Tibial artery (tissue), 4 donors: Measurements from ENCODE around the gene FLII.
"Not testable (repeated sequence)": the region's sequence is repeated elsewhere in the genome, so short reads cannot be mapped to it uniquely, and the experiment has no call there.

Source experiments
- DNase-seq, 2 donors: peaks; one replicate each; pipeline ENCODE4 v3.0.0-alpha.2; 2019
- H3K27ac ChIP-seq, 2 donors: fragments of 200-600 bp; sonication (generic) in 1 of 2; 1 replicate in 1 of 2; 2 replicates in 1 of 2; pipeline ENCODE4 v1.5.1; 2018 to 2019; ENCODE audit warnings: mild to moderate bottlenecking in 1 of 2
- H3K27me3 ChIP-seq, 2 donors: fragments of 200-600 bp; sonication (generic) in 1 of 2; one replicate each; pipeline versions ENCODE4 v1.5.1 to v1.6.0; 2016 to 2019
- H3K36me3 ChIP-seq, 3 donors: fragments of 200-600 bp; sonication (generic) in 2 of 3; one replicate each; pipeline ENCODE4 v1.5.1; 2016 to 2019; ENCODE audit warnings: mild to moderate bottlenecking in 2 of 3
- H3K4me1 ChIP-seq, 4 donors: fragments of 200-600 bp; sonication (generic) in 2 of 4; 1 replicate in 3 of 4; 2 replicates in 1 of 4; pipeline ENCODE4 v1.5.1; 2016 to 2019
- H3K4me3 ChIP-seq, 2 donors: fragments of 200-600 bp; sonication (generic) in 1 of 2; 1 replicate in 1 of 2; 2 replicates in 1 of 2; pipeline ENCODE4 v1.5.1; 2018 to 2019; ENCODE audit warnings: mild to moderate bottlenecking in 2 of 2
- H3K9me3 ChIP-seq, 3 donors: fragments of 200-600 bp; sonication (generic) in 1 of 3; one replicate each; pipeline ENCODE4 v1.5.1; 2016 to 2019
- intact Hi-C: fragments of 100-400 bp; cut with DNase I; formaldehyde crosslinking; loops from one replicate; pipeline ENCODE4 v1.15.0; 2023; ENCODE audit warnings: low total_unique reads
- TF ChIP-seq, protein P1 (sequence below), 2 experiments: fragments of 200-600 bp in 1 of 2; fragments of 450-650 bp in 1 of 2; IDR thresholded peaks; one replicate each; pipeline ENCODE4 v1.5.1; 2017 to 2019; ENCODE audit warnings: antibody characterized with exemption in 2 of 2, mild to moderate bottlenecking in 1 of 2, moderate library complexity in 1 of 2

The FLII gene

DNA sequence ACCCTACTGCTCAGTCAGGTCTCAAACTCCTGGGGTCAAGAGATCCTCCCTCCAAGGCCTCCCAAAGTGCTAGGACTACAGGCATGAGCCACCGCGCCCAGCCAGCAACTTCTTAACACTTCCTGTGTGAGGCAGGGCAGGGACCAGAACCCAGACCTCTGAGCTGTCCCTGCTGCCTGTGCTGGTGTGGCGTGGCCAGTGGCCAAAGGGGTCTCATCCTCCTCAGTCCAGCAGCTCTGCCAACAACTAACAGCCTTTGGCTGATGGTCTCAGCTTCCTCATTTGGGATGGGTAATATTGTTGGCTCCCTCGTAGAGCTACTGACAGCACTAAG, 34.5 kb downstream of the FLII start:
- Histone ChIP-seq H3K9me3 (no peaks in the 10 kb centered on the region), H3K4me3 (no peak overlapping the region), H3K27ac (no peak overlapping the region), H3K36me3 (no peaks in the 10 kb centered on the region), H3K27me3 (no peaks in the 10 kb centered on the region), H3K4me1 (peaks cover 0 to 22% (median 18%) of the 10 kb centered on the region in 4 donors)
- TF ChIP-seq, protein P1, sequence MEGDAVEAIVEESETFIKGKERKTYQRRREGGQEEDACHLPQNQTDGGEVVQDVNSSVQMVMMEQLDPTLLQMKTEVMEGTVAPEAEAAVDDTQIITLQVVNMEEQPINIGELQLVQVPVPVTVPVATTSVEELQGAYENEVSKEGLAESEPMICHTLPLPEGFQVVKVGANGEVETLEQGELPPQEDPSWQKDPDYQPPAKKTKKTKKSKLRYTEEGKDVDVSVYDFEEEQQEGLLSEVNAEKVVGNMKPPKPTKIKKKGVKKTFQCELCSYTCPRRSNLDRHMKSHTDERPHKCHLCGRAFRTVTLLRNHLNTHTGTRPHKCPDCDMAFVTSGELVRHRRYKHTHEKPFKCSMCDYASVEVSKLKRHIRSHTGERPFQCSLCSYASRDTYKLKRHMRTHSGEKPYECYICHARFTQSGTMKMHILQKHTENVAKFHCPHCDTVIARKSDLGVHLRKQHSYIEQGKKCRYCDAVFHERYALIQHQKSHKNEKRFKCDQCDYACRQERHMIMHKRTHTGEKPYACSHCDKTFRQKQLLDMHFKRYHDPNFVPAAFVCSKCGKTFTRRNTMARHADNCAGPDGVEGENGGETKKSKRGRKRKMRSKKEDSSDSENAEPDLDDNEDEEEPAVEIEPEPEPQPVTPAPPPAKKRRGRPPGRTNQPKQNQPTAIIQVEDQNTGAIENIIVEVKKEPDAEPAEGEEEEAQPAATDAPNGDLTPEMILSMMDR (IDR thresholded peaks at IDR 0.05): no peak
- intact Hi-C loops: no loop called here
- DNase-seq: peak in 1 of 2 donors; percentile 63

DNA sequence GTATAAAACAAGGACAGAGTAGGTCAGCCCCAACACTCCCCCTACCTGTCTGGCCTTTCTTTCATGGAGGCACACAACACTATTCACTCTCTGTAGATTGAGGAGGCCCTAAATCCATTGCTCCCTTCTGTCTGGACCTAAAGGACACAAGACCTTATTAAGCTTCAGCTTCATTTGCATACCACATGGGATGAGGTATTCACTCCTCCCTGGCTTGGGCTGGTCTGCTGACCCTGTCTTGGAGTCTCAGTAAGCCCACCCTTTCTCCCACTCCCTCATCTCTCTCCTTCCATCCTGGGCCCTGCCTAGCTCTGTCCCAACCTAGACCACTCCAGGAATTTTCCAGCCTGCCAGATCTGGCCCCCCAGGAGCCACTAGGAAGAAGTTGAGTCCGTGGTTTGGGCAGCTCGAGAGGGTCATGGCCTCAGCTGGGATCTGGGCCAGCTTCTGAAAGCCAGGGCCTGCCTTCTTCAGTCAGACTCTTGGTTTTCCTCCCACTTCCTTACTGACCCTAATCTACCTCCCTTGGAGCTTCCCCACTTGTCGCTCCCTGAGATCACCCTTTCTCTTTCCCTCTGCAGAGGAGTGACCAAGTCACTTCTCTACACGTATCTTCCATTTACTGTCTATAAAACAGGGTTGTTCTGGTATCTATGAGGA, 39.7 kb downstream of the FLII start:
- H3K4me1 ChIP-seq: peaks cover 0 to 9% (median 4%) of the 10 kb centered on the region in 4 donors
- H3K27ac ChIP-seq: no peak overlapping the region
- intact Hi-C loops: loop anchor here (5.0 kb wide), 1 partner anchor 82 kb away; no protein-coding TSS in a partner anchor
- TF ChIP-seq, protein P1 (IDR thresholded peaks at IDR 0.05): no peak
- H3K36me3 ChIP-seq: no peaks in the 10 kb centered on the region
- no peak for DNase-seq
- no peaks in the 10 kb centered on the region for H3K27me3 ChIP-seq
- H3K9me3 ChIP-seq: no peaks in the 10 kb centered on the region
- no peak overlapping the region for H3K4me3 ChIP-seq

DNA sequence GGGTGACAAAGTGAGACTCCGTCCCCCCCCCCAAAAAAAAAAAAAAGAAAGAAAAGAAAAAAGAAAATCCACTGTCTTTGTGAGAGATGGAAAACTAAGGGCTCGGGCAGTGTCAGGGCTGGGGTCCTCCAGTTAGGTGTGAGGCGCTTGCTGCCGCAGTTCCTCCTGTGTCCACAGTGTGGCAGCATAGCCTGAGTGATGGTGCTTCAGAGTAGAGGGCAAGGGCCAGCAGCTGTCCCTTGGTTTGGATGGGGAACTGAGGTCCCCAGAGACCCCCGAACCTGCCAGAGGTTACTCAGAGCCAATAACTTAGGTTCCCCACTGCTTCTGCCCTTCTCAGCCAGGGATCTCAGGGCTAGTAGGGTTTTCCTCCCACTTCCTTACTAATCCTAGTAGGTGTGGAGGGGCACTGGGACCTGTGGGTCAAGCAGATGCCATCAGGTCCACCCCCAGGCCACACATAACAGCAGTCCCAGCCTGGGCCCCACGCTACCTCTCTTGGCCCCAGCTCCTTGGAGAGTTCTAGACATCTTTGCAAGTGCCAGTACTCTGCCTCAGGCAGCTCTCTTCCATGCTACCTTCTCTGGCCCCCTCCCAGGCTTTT, 41.0 kb downstream of the FLII start:
- H3K4me1 ChIP-seq: peaks cover 0 to 9% (median 4%) of the 10 kb centered on the region in 4 donors
- TF ChIP-seq, protein P1 (IDR thresholded peaks at IDR 0.05): peak; percentile 80 to 92
- DNase-seq: peak; percentile 78 to 83
- no peak overlapping the region for H3K4me3 ChIP-seq
- no peaks in the 10 kb centered on the region for H3K9me3 ChIP-seq
- intact Hi-C loops: loop anchor here (5.0 kb wide), 1 partner anchor 80 kb away; no protein-coding TSS in a partner anchor
- H3K27ac ChIP-seq: no peak overlapping the region
- H3K27me3 ChIP-seq: no peaks in the 10 kb centered on the region
- H3K36me3 ChIP-seq: peaks cover 0 to 2% (median 0%) of the 10 kb centered on the region in 3 donors

DNA sequence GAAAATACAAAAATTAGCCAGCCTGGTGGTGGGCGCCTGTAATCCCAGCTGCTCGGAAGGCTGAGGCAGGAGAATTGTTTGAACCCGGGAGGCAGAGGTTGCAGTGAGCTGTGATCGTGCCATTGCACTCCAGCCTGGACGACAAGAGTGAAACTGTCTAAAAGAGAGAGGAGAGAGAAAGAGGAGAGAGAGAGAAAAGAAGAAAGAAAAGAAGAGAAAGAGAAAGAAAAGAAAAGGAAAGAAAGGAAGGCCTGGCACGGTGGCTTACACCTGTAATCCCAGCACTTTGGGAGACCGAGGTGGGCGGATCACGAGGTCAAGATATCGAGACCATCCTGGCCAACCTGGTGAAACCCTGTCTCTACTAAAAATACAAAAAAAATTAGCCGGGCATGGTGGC, 41.6 kb downstream of the FLII start:
- intact Hi-C loops: loop anchor here (5.0 kb wide), 1 partner anchor 80 kb away; no protein-coding TSS in a partner anchor
- H3K36me3 ChIP-seq: not testable (repeated sequence)

DNA sequence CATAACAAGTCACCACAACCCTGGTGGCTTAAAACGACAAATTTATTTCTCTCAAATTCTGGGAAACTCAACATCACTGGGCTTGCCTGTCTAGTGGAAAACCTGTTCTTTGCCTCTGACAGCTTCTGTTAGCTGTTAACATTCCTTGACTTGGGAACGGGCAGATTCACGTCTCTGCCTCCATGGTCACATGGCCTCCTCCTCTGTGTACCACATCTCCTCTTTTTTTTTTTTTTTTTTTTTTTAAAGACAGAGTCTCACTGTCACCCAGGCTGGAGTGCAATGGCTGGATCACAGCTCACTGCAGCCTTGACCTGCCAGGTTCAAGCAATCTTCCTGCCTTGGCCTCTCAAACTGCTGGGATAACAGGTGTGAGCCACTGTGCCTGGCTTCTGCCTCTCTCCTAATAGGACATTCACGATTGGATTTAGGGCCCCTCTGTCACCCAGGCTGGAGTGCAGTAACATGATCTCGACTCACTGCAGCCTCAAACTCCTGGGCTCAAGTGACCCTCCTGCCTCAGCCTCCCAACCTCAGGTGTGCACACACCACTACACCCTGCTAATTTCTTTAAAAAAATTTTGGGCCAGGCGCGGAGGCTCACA, 44.8 kb downstream of the FLII start:
- H3K4me3 ChIP-seq: no peak overlapping the region
- H3K36me3 ChIP-seq: peaks cover 21 to 39% (median 27%) of the 10 kb centered on the region in 3 donors
- no peaks in the 10 kb centered on the region for H3K9me3 ChIP-seq
- no peaks in the 10 kb centered on the region for H3K27me3 ChIP-seq
- intact Hi-C loops: no loop called here
- TF ChIP-seq, protein P1 (IDR thresholded peaks at IDR 0.05): no peak
- peaks cover 0 to 4% (median under 1%) of the 10 kb centered on the region in 4 donors for H3K4me1 ChIP-seq
- no peak for DNase-seq
- H3K27ac ChIP-seq: no peak overlapping the region

More for the DNA sequence above, 41.6 kb downstream of the FLII start:
- H3K4me1 ChIP-seq, H3K27me3 ChIP-seq, DNase-seq, H3K4me3 ChIP-seq, H3K9me3 ChIP-seq, H3K27ac ChIP-seq: not testable (repeated sequence)

DNA sequence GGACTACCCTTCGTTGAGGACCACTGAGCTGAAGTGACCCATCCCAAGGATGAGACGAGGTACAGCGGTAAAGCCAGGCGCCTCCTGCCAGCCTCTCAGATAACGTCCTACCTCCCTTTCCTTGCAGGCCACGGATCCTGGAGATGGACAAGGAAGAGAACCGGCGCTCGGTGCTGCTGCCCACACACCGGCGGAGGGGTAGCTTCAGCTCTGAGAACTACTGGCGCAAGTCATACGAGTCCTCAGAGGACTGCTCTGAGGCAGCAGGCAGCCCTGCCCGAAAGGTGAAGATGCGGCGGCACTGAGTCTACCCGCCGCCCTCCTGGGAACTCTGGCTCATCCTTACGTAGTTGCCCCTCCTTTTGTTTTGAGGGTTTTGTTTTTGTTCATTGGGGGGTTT, 50.4 kb downstream of the FLII start:
- peaks cover 0 to 9% (median 0%) of the 10 kb centered on the region in 4 donors for H3K4me1 ChIP-seq
- H3K27me3 ChIP-seq: no peaks in the 10 kb centered on the region
- no peak for DNase-seq
- TF ChIP-seq, protein P1 (IDR thresholded peaks at IDR 0.05): no peak
- no peaks in the 10 kb centered on the region for H3K9me3 ChIP-seq
- intact Hi-C loops: no loop called here
- no peak overlapping the region for H3K4me3 ChIP-seq
- H3K27ac ChIP-seq: no peak overlapping the region
- peaks cover 55 to 94% (median 69%) of the 10 kb centered on the region in 3 donors for H3K36me3 ChIP-seq
